ENCODE data around the gene IL1R1. TPM values are rescaled to one million over a fixed set of nuclear protein-coding genes. Genes with fewer than 3 reads are reported as not detected.

IL1R1 gene
- total RNA-seq, 2 experiments from 2014 or later: 0.11 TPM; not detected in 1

DNA sequence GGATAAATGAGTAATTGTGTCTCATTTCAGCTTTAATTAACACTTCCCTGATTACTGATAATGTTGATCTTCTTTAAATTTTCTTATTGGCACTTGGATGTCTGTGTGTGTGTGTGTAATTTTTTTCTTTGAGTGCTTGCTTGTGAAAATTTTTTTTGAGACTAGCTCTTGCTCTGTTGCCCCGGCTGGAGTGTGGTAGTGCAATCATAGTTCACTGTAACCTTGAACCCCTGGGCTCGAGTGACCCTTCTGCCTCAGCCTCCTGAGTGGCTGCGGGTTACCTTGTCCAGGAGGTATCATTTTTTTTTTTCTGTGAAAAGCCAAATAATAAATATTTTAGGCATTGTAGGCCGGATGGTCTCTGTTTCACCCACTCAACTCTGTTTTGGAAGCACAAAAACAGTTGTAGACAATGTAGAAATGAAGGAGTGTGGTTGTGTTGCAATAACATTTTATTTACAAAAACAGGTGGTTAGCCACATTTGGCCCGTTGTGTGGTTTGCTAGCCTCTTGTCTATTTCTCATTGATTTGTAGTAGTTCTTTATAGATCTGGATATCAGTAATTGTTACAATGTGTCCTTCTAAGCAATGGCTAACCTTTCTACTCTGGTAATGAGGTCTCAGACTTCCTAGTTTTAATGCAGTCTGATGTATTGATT lies 52.2 kb downstream of the IL1R1 start:
- Mint-ChIP-seq H3K4me1 (peaks cover 18% of the 10 kb centered on the region), H3K27me3 (peaks cover 36% of the 10 kb centered on the region), H3K4me3 (no peak overlapping the region), H3K27ac (no peak overlapping the region), H3K9me3 (peaks cover 2% of the 10 kb centered on the region), H3K36me3 (no peaks in the 10 kb centered on the region)
- POLR2A ChIA-PET: no interaction called here
- ATAC-seq (ENCODE audit: low read depth): no peak
- no peak for DNase-seq

DNA sequence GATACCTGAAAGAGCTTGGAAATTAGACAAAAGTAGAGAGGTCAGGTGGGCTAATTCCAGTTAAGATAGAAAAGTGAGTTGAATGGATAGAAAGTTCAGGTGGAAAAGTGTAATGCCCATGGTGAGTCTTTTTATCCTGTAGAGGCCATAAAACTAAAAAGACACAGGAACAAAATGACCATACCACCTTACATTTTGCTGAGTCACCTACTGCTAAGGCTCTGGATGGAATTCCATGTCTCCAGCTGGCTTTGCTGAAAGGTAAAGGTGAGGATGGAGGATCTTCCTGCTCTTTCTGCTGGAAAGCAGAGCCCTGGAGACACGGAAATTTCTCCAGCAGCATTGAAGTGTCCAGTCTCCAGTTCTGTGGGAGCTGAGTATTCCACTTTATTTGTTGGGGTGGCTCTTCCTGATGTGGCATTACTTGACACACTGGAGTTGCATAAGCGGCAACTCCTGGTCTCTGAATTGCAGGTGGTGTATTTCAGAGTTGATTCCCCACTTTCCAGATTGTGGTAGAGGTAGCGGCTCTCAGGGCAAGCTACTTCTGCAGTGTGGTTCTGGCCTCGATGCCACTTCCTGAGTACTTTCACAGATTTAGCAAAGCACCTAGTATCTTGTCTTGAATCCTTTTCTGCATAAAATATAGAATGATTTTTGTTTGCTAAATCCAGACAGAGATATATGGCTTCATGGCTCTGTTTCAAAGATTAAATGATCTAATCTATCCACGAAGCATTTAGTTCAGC lies 55.0 kb downstream of the IL1R1 start:
- Mint-ChIP-seq H3K4me1 (peaks cover 18% of the 10 kb centered on the region), H3K9me3 (no peaks in the 10 kb centered on the region), H3K27me3 (peaks cover 22% of the 10 kb centered on the region), H3K4me3 (peak overlapping the region; percentile 3), H3K36me3 (no peaks in the 10 kb centered on the region), H3K27ac (no peak overlapping the region)
- peak; percentile 84 for ATAC-seq (ENCODE audit: low read depth)
- POLR2A ChIA-PET: interaction anchor here (1.2 kb wide), 1 partner anchor 53 kb away, joined by 3 read pairs; no protein-coding TSS in a partner anchor
- no peak for DNase-seq

DNA sequence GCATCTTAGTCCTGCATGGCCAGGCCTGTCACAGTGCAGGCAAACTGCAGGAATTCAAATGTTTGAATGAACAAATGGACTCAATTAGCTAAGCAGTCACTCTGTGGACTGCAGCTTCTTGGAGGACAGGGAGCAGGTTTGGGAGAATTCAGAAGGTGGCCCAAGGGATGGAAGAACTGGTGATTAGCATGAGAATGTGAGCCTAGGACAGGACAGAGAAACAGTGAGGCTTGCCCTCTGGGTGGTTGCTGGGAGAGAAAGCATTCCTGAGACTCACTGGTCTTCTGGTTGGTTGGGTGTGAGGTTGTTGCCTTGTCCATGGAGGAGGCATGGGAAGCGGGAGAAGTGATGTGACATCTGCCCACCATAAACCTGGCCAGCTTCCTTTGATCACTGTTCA lies 58.0 kb downstream of the IL1R1 start:
- Mint-ChIP-seq H3K27me3 (peaks cover 16% of the 10 kb centered on the region), H3K27ac (no peak overlapping the region), H3K4me3 (no peak overlapping the region), H3K36me3 (peaks cover 1% of the 10 kb centered on the region), H3K4me1 (peaks cover 18% of the 10 kb centered on the region), H3K9me3 (peaks cover 9% of the 10 kb centered on the region)
- POLR2A ChIA-PET: no interaction called here
- DNase-seq (no peak), ATAC-seq (ENCODE audit: low read depth) (no peak)

DNA sequence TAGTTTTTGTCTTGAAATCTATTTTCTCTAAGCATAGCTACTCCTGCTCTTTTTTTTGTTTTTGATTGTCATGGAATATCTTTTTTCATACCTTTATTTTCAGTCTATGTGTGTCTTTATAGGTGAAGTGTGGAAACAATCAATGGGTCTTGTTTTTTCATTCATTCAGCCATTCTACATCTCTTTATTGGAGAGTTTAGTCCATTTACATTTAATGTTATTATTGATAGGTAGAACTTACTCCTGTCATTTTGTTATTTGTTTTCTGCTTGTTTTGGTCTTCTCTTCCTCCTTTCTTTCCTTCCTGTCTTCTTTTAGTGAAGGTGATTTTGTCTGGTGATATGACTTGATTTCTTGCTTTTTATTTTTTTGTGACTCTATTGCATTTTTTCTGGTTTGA lies 62.1 kb downstream of the IL1R1 start:
- DNase-seq: no peak
- POLR2A ChIA-PET: no interaction called here
- ATAC-seq (ENCODE audit: low read depth): no peak
- Mint-ChIP-seq H3K4me3 (no peak overlapping the region), H3K4me1 (no peaks in the 10 kb centered on the region), H3K27me3 (peaks cover 13% of the 10 kb centered on the region), H3K9me3 (peaks cover 11% of the 10 kb centered on the region), H3K36me3 (peaks cover 4% of the 10 kb centered on the region), H3K27ac (no peak overlapping the region)

DNA sequence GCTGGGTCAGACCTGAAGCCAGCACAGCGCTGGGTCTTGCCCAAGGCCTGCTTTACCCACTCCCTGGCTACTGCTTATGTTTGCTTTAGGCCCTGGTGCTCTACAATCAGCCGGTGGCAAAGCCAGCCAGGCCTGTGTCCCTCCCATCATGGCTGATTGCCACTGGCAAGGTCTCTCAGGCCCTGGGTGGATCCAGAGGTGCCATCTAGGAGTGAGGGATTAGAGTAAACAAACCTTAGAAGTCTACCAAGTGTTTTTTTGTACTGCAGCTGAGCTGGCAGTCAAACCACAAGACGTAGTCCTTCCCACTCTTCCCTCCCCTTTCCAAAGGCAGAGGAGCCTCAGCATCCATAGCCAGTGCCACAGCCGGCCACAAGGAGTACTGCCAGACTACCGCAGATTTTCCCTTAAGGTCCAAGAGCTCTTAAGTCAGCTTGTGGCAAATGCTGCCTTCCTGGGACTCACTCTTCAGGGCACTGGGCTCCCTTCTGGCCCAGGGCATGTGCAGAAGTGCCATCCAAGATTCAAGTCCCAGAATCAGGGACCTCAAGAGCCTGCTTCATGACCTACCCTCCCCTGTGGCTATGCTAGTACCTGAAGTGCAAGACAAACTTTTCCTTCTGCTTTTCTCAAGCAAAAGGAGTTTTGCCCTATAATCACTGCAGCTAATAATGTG lies 64.3 kb downstream of the IL1R1 start:
- Mint-ChIP-seq H3K4me1 (no peaks in the 10 kb centered on the region), H3K9me3 (peaks cover 11% of the 10 kb centered on the region), H3K27me3 (peaks cover 13% of the 10 kb centered on the region), H3K27ac (no peak overlapping the region), H3K4me3 (no peak overlapping the region), H3K36me3 (peaks cover 4% of the 10 kb centered on the region)
- POLR2A ChIA-PET: no interaction called here
- no peak for DNase-seq
- ATAC-seq (ENCODE audit: low read depth): no peak

DNA sequence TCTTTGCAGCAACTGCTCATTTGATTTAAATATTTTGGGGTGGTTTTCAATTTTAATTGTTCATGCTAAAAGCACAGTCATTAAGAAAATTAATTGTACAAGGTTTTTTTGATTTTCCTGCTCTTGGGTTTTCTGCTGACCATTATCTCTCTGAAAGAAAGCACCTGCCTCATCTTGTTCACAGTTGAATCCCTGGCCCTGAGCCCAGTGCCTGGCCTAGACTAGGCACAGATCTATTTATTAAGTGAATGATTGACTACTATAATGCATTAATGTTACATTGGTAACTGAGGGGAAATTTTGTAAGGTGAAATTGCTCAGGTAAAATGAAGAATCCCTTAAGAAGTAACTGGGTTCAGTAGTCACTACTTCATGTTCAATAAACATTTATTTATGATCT lies 66.2 kb downstream of the IL1R1 start:
- Mint-ChIP-seq H3K4me3 (no peak overlapping the region), H3K27ac (no peak overlapping the region), H3K9me3 (peaks cover 9% of the 10 kb centered on the region), H3K4me1 (no peaks in the 10 kb centered on the region), H3K27me3 (peaks cover 10% of the 10 kb centered on the region), H3K36me3 (peaks cover 4% of the 10 kb centered on the region)
- no peak for DNase-seq
- no peak for ATAC-seq (ENCODE audit: low read depth)
- POLR2A ChIA-PET: no interaction called here

DNA sequence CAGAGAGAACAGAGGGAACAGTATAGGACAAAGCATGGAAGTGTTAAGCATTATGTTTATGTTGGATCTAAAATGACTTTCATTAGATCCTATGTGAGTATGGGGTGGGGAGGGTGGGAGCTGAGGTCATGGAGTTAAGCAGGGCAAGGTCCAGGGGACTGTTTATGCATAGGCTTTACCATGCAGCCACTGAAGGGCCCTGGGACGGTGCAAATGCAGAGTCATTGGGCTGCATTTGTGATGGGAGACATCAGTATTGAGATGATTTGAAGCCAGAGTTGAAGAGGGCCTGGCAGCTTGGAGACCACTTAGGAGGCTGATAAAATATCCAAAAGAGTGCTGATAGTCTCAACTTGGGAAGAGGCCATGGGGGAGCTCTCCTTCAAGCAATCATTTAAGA lies 66.9 kb downstream of the IL1R1 start:
- peaks cover 4% of the 10 kb centered on the region for H3K36me3 Mint-ChIP-seq
- no peak overlapping the region for H3K27ac Mint-ChIP-seq
- H3K4me1 Mint-ChIP-seq: no peaks in the 10 kb centered on the region
- H3K4me3 Mint-ChIP-seq: no peak overlapping the region
- DNase-seq (no peak), ATAC-seq (ENCODE audit: low read depth) (no peak)
- POLR2A ChIA-PET: no interaction called here
- peaks cover 7% of the 10 kb centered on the region for H3K27me3 Mint-ChIP-seq
- H3K9me3 Mint-ChIP-seq: peaks cover 5% of the 10 kb centered on the region

DNA sequence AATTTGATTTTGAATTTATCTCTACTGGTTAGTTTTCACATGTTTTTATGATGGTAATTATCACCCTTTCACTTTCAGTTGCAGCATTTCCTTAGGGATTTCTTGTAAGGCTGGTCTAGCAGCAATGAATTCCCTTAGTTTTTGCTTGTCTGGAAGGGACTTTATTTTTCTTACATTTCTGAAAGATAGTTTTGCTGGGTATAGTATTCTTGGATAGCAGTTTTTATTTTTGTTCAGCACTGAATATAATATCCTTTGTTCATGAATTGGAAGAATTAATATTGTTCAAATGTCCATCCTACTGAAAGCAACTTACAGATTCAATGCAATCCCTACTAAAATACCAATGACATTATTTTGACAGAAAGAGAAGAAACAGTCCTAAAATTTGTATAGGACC lies 74.5 kb downstream of the IL1R1 start:
- Mint-ChIP-seq H3K36me3 (peaks cover 23% of the 10 kb centered on the region), H3K27ac (no peak overlapping the region), H3K9me3 (peaks cover 16% of the 10 kb centered on the region), H3K27me3 (no peaks in the 10 kb centered on the region), H3K4me3 (no peak overlapping the region), H3K4me1 (peaks cover 8% of the 10 kb centered on the region)
- ATAC-seq (ENCODE audit: low read depth): no peak
- POLR2A ChIA-PET: no interaction called here
- DNase-seq: no peak

DNA sequence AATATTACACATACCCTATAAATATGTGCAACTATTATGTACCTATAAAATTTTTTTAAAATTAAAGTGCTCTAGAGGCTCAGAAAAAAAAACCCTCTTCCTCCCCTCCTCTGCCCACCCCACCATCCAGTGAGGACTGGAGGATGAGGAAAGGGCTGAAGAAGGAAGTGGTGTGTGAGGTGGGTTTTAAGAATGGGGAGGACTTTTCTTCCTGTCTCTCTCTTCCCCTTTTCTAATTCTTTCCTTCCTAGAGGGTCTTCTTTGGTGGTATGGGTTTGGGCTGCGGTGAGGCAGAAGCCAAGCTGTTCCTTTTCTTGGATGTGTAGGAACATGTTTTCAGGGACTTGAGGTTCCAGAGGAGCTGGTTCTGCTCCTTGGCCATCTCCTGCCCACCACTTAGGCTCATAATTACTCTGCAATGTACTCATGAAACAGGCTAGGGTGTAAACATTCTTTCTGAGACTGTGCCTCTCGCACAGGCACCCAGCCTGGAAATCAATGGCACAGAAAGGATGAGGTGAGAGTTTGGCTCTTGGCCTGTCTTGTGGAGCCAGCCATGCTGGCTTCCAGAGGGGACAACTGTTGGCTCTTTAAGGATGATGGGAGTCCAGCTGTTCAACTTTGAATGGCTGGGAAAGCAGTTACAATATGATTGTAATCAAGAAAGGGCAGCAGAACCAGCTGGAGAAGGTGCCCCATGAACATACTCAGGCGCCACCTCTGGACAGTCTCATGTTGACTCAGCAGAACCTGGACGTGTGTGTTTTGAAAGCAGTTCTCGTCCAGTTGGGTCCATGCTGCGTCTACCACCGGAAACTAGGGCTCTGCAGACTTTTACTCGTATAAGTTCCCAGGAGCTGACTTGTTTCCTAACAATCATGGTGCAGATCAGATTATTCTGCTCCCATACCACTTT lies 82.5 kb downstream of the IL1R1 start:
- Mint-ChIP-seq H3K36me3 (peaks cover 6% of the 10 kb centered on the region), H3K4me3 (no peak overlapping the region), H3K27ac (peak overlapping the region; percentile 20), H3K9me3 (peaks cover 4% of the 10 kb centered on the region), H3K27me3 (no peaks in the 10 kb centered on the region), H3K4me1 (peaks cover 42% of the 10 kb centered on the region)
- POLR2A ChIA-PET: no interaction called here
- DNase-seq: no peak
- no peak for ATAC-seq (ENCODE audit: low read depth)

DNA sequence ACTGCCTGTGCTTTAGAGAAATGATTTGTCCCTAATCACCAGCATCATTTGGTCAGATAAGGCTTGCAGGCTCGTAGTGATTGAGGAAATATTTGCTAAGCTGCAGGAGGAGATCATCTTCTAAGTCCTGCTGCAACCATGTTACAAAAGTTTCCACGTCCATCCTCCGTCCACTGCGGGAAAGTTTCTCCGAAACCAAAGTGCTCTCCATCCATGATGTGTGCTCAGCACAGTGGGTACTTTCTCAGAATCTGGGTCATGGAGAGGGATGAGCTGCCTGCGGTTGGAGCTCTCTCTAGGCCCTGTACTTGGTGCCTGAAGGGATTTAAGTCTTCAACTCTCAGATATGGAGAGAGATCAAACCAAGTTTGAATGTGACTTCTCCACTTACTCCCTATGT lies 83.6 kb downstream of the IL1R1 start:
- Mint-ChIP-seq H3K4me1 (peaks cover 43% of the 10 kb centered on the region), H3K9me3 (peaks cover 4% of the 10 kb centered on the region), H3K4me3 (no peak overlapping the region), H3K27ac (peak overlapping the region; percentile 77), H3K36me3 (peaks cover 6% of the 10 kb centered on the region), H3K27me3 (no peaks in the 10 kb centered on the region)
- no peak for DNase-seq
- POLR2A ChIA-PET: no interaction called here
- no peak for ATAC-seq (ENCODE audit: low read depth)

DNA sequence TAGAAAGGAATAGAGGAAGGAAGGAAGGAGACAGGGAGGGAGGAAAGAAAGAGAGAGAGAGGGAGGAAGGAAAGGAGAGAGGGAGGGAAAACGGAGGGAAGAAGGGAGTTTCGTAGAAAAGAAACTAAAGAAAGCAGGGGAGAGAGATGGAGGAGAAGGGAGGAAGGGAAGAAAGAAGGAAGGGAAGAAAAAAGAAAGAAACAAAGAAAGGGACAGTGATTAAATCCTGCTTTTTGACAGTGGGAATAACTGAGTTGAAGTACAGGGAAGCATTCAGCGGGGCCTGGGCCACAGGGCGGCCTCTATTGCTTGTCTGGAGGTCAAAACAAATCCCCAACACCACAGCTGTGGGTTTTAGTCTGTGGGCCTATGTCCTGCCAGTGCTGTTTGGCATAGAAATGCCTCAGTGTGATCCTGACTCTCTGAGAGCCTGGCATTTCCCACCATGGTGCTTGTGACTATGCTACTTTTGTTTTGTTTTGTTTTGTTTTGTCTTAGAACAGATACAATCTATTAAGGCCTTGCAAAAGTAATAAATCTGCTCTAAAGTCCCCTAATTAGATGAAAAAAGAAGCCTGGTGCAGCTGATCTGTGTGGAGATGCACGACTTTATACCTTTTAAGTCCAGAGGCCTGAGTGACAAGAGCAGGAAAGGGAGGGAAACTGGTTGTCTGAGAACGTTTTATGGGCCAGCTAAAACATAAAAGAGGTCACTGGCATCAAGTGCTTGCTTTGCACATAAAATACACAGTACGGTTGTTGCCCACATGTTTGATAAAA lies 84.3 kb downstream of the IL1R1 start:
- no peaks in the 10 kb centered on the region for H3K27me3 Mint-ChIP-seq
- H3K36me3 Mint-ChIP-seq: peaks cover 10% of the 10 kb centered on the region
- DNase-seq (no peak), ATAC-seq (ENCODE audit: low read depth) (no peak)
- peak overlapping the region; percentile 77 for H3K27ac Mint-ChIP-seq
- POLR2A ChIA-PET: no interaction called here
- H3K4me1 Mint-ChIP-seq: peaks cover 43% of the 10 kb centered on the region
- H3K9me3 Mint-ChIP-seq: peaks cover 4% of the 10 kb centered on the region
- H3K4me3 Mint-ChIP-seq: no peak overlapping the region

DNA sequence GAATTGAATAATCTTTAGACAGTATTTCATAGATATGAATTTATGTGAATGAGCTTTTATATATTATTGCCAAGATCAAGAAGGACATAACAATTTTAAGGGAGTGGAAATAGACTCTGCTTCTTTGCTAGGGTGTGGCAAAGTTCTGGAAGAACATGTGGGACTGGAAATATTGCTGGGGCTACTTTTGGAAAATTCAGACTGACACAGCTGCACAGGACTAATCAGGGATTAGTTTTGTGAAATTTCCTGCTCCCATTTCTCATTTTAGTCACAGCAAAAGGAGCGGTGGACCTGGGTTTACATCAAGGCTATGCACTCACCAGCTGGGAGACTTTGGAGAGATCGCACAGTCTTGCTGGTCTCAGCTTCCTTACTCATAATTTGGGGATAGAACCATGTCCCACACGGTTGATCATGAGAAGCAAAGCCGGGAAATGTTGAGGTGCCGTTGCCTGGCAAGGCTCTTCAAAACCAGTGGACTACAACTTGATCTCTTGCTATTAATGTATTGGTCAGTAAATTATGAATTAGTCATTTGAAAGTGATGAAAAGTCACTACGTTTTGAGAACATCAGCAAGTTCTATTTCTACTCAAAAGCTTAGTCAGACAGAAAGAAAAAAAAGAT lies 86.7 kb downstream of the IL1R1 start:
- POLR2A ChIA-PET: no interaction called here
- Mint-ChIP-seq H3K4me1 (peaks cover 45% of the 10 kb centered on the region), H3K27me3 (no peaks in the 10 kb centered on the region), H3K36me3 (peaks cover 6% of the 10 kb centered on the region), H3K9me3 (peaks cover 1% of the 10 kb centered on the region), H3K27ac (no peak overlapping the region), H3K4me3 (no peak overlapping the region)
- DNase-seq (no peak), ATAC-seq (ENCODE audit: low read depth) (no peak)
